ENCODE results near the gene GALNTL6. TPM values are rescaled to one million over a fixed set of nuclear protein-coding genes. Genes with fewer than 3 reads are reported as not detected.

GALNTL6 gene
- total RNA-seq, 1 donor: under 0.01 TPM

GRCh38 chr4:172348426-172348825 lies 535.2 kb downstream of the GALNTL6 start:
- TF ChIP-seq, protein P1, sequence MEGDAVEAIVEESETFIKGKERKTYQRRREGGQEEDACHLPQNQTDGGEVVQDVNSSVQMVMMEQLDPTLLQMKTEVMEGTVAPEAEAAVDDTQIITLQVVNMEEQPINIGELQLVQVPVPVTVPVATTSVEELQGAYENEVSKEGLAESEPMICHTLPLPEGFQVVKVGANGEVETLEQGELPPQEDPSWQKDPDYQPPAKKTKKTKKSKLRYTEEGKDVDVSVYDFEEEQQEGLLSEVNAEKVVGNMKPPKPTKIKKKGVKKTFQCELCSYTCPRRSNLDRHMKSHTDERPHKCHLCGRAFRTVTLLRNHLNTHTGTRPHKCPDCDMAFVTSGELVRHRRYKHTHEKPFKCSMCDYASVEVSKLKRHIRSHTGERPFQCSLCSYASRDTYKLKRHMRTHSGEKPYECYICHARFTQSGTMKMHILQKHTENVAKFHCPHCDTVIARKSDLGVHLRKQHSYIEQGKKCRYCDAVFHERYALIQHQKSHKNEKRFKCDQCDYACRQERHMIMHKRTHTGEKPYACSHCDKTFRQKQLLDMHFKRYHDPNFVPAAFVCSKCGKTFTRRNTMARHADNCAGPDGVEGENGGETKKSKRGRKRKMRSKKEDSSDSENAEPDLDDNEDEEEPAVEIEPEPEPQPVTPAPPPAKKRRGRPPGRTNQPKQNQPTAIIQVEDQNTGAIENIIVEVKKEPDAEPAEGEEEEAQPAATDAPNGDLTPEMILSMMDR (IDR thresholded peaks at IDR 0.05; ENCODE audit: extremely low read depth, low read depth, low read length): no peak
- no peak overlapping the region for H3K27ac ChIP-seq (ENCODE audit: low read depth, low read length)
- no peaks in the 10 kb centered on the region for H3K79me2 ChIP-seq (ENCODE audit: insufficient read depth, low read length)

DNA sequence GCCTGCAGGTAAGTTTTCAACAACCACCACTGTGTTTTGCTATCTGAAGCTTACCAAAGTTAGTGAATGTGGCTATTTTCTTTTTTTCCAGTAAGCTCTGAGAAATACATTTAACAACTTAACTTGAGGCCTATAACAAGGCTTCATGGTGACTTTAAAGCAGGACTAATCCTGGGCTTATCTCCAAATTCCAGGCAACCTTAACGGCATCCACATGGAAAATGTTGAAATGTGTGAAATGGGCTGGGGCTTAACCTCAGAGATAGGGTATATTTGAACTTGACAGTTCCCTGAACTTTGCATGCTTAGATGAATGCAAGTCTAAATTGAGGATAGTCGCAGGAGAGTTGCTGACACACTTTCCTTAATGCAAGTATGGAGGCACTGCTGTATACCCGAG lies 539.2 kb downstream of the GALNTL6 start:
- Histone ChIP-seq H3K9me3 (ENCODE audit: low read depth, low read length) (peaks cover 4% of the 10 kb centered on the region), H2AFZ (ENCODE audit: low read length) (no peak overlapping the region), H3K79me2 (ENCODE audit: insufficient read depth, low read length) (no peaks in the 10 kb centered on the region), H3K4me2 (ENCODE audit: insufficient read depth, low read length) (no peak overlapping the region), H3K36me3 (ENCODE audit: insufficient read depth, low read length) (no peaks in the 10 kb centered on the region), H3K27me3 (ENCODE audit: insufficient read depth, low read length) (no peaks in the 10 kb centered on the region), H4K20me1 (ENCODE audit: insufficient read depth, low read length) (no peaks in the 10 kb centered on the region), H3K27ac (ENCODE audit: low read depth, low read length) (no peak overlapping the region), H3K4me3 (ENCODE audit: insufficient read depth, low read length) (no peak overlapping the region), H3K4me1 (ENCODE audit: insufficient read depth, low read length) (no peaks in the 10 kb centered on the region)
- no peak for DNase-seq (ENCODE audit: insufficient read length, low spot score, missing footprints)
- TF ChIP-seq, protein P1 (IDR thresholded peaks at IDR 0.05; ENCODE audit: extremely low read depth, low read depth, low read length): no peak

More at GRCh38 chr4:172348426-172348825, 535.2 kb downstream of the GALNTL6 start:
- Histone ChIP-seq H3K4me2 (ENCODE audit: insufficient read depth, low read length) (no peak overlapping the region), H3K4me1 (ENCODE audit: insufficient read depth, low read length) (no peaks in the 10 kb centered on the region), H4K20me1 (ENCODE audit: insufficient read depth, low read length) (no peaks in the 10 kb centered on the region), H3K36me3 (ENCODE audit: insufficient read depth, low read length) (no peaks in the 10 kb centered on the region), H3K4me3 (ENCODE audit: insufficient read depth, low read length) (no peak overlapping the region), H3K9me3 (ENCODE audit: low read depth, low read length) (peaks cover 6% of the 10 kb centered on the region), H2AFZ (ENCODE audit: low read length) (no peak overlapping the region), H3K27me3 (ENCODE audit: insufficient read depth, low read length) (no peaks in the 10 kb centered on the region)
- DNase-seq (ENCODE audit: insufficient read length, low spot score, missing footprints): no peak

DNA sequence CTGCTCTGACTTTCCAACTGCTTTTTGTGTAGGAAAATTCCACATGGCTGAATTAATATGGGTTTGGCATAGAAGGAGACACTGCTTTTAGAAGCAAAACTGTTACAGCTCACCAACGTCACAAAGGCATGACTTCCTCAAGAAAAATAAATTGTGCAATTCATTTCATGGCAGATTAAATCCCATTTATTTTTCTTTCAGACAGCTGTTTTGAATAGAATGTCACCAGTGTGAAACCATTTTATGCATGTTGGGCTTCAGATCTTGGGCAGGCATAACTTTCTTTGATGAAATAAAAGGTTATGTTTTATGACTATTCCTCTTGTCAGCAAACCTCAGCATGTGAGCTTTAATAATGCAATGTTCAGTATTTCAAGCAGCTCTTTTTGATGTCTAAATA lies 542.8 kb downstream of the GALNTL6 start:
- H3K4me2 ChIP-seq (ENCODE audit: insufficient read depth, low read length): no peak overlapping the region
- H3K27ac ChIP-seq (ENCODE audit: low read depth, low read length): no peak overlapping the region
- no peaks in the 10 kb centered on the region for H3K27me3 ChIP-seq (ENCODE audit: insufficient read depth, low read length)
- H3K4me3 ChIP-seq (ENCODE audit: insufficient read depth, low read length): no peak overlapping the region
- H3K36me3 ChIP-seq (ENCODE audit: insufficient read depth, low read length): no peaks in the 10 kb centered on the region
- no peaks in the 10 kb centered on the region for H3K79me2 ChIP-seq (ENCODE audit: insufficient read depth, low read length)
- no peak overlapping the region for H2AFZ ChIP-seq (ENCODE audit: low read length)
- DNase-seq (ENCODE audit: insufficient read length, low spot score, missing footprints): no peak
- H3K4me1 ChIP-seq (ENCODE audit: insufficient read depth, low read length): no peaks in the 10 kb centered on the region
- H3K9me3 ChIP-seq (ENCODE audit: low read depth, low read length): no peaks in the 10 kb centered on the region
- no peaks in the 10 kb centered on the region for H4K20me1 ChIP-seq (ENCODE audit: insufficient read depth, low read length)
- TF ChIP-seq, protein P1 (IDR thresholded peaks at IDR 0.05; ENCODE audit: extremely low read depth, low read depth, low read length): no peak

DNA sequence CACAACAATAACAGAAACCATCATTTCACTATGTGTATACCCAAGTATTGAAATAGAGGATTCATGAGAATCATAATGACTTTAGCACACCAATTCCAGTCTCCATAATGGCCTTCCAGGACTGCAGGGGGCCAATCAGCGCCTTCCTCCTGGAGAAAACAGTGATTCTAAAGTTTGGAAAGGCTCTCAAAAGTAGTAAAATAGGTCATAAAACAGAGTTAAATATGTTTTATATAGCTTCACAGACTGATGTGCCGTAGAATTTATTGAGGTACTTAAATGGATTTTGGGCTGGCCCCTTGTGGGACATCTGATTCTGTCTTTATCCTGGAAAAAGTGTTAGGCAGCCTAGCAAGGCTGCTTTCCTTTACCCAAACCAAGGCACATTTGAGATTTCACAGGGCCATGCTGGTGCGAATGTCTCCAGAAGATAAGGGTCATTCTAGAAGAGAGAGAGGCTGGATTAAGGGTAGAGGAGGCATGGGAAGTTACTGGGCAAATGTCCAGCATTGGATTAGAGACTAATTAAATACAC lies 543.9 kb downstream of the GALNTL6 start:
- Histone ChIP-seq H3K4me2 (ENCODE audit: insufficient read depth, low read length) (no peak overlapping the region), H2AFZ (ENCODE audit: low read length) (no peak overlapping the region), H3K79me2 (ENCODE audit: insufficient read depth, low read length) (no peaks in the 10 kb centered on the region), H3K9me3 (ENCODE audit: low read depth, low read length) (no peaks in the 10 kb centered on the region), H3K4me3 (ENCODE audit: insufficient read depth, low read length) (no peak overlapping the region), H3K4me1 (ENCODE audit: insufficient read depth, low read length) (no peaks in the 10 kb centered on the region), H3K27ac (ENCODE audit: low read depth, low read length) (no peak overlapping the region), H4K20me1 (ENCODE audit: insufficient read depth, low read length) (no peaks in the 10 kb centered on the region), H3K27me3 (ENCODE audit: insufficient read depth, low read length) (no peaks in the 10 kb centered on the region), H3K36me3 (ENCODE audit: insufficient read depth, low read length) (no peaks in the 10 kb centered on the region)
- TF ChIP-seq, protein P1 (IDR thresholded peaks at IDR 0.05; ENCODE audit: extremely low read depth, low read depth, low read length): no peak
- no peak for DNase-seq (ENCODE audit: insufficient read length, low spot score, missing footprints)

Data from osteoblast (primary cell).